Pancreas (tissue), 10 donors: ENCODE results near the gene TMEM255A. TPM values are rescaled to one million over a fixed set of nuclear protein-coding genes. Genes with fewer than 3 reads are reported as not detected.
A peak's percentile ranks its signal among the peaks of the same experiment; 100 is the strongest.

Source experiments
- ATAC-seq, 4 donors: fragments of 200-7000 bp; cut with Tn5 transposase; one replicate each; pipeline versions ENCODE4 v1.8.0 to v1.9.1; 2020; ENCODE audit warnings: mild to moderate bottlenecking in 4 of 4, moderate library complexity in 4 of 4
- DNase-seq, 6 donors: peaks; one replicate each; pipeline ENCODE4 v3.0.0-alpha.2; 2020
- FAIRE-seq: peaks from 2 replicates; lab custom pipeline; 2012; peaks lifted over from hg19 to GRCh38; lab: Jason Lieb, UNC
- H3K27ac ChIP-seq, 4 donors: fragments of 200-600 bp; sonication (generic); 1 replicate in 3 of 4; 2 replicates in 1 of 4; pipeline versions ENCODE4 v1.5.0 to v1.8.0; 2020
- H3K27me3 ChIP-seq, 4 donors: fragments of 200-600 bp; one replicate each; pipeline ENCODE4 v1.8.0; 2021
- H3K36me3 ChIP-seq, 3 donors: fragments of 200-600 bp; sonication (generic) in 1 of 3; one replicate each; pipeline versions ENCODE4 v1.5.0 to v1.8.0; 2020 to 2021
- H3K4me1 ChIP-seq, 3 donors: fragments of 200-600 bp; one replicate each; pipeline ENCODE4 v1.8.0; 2021
- H3K4me3 ChIP-seq, 4 donors: fragments of 200-600 bp; sonication (generic) in 2 of 4; one replicate each; pipeline versions ENCODE4 v1.5.0 to v1.8.0; 2020 to 2021
- H3K9me3 ChIP-seq, 4 donors: fragments of 200-600 bp; one replicate each; pipeline ENCODE4 v1.8.0; 2021
- CTCF ChIP-seq, 4 donors: fragments of 200-600 bp; sonication (generic) in 3 of 4; IDR thresholded peaks; one replicate each; pipeline versions ENCODE4 v1.5.0 to v1.8.0; 2021; ENCODE audit warnings: antibody characterized with exemption in 4 of 4
- WGBS, 2 donors: extraction: QIAGEN DNeasy Blood & Tissue Kit; methylation state at CpG; one replicate each; pipeline ENCODE4 v1.1.7; 2013; 5-methylcytosine and 5-hydroxymethylcytosine counted together
- intact Hi-C, 3 donors: fragments of 100-400 bp; cut with DNase I; formaldehyde crosslinking; loops; one replicate each; pipeline versions ENCODE4 v1.11.1 to v1.14.2; 2022
- polyA plus RNA-seq, 2 donors: library from polyadenylated mRNA; stranded (reverse); fragments of 200-250 nt; gene quantifications; one replicate each; pipeline ENCODE4 v1.2.3, GENCODE V29; 2013
- total RNA-seq, 6 donors: library from RNA; stranded (reverse); fragmentation: NEBNext Ultra II Directional in 4 of 6; extraction: Animal tissue kit (Norgen Biotek cat#: 25700) in 4 of 6; gene quantifications; one replicate each; pipeline versions ENCODE4 v1.2.1 to v1.2.4, GENCODE V29; 2021 to 2023
- donor health status: healthy with polysubstance abuse.
- donor health status: DM: no; HTN: no; CAD: no; lungs with moderate emphysema.
- donor health status: DM: no; HTN: no; CAD: no.
- donor health status: control.
- donor health status: control.
- donor health status: Bipolar disorder and iron deficiency.
- donor health status: DM: yes; HTN: yes; CAD: no.
- donor health status: DM: no; HTN: no; CAD: no.
- donor health status: DM: no; HTN: no; CAD: no.
- donor health status: DM: yes; HTN: yes; CAD: no.

Gene TMEM255A
- total and polyA plus RNA-seq, 8 donors, result 0.05 to 1.2 (median 0.37) TPM

- ATAC-seq (peak in 1 of 4 donors; percentile 46), FAIRE-seq (no peak), DNase-seq (no peak)
- no peaks in the 10 kb centered on the region for H3K9me3 ChIP-seq
- H3K4me3 ChIP-seq, result no peak overlapping the region
- TF ChIP-seq CTCF (IDR thresholded peaks at IDR 0.05), result no peak
- H3K36me3 ChIP-seq, result no peaks in the 10 kb centered on the region
- intact Hi-C loops, result no loop called here
- no peak overlapping the region for H3K27ac ChIP-seq
- H3K4me1 ChIP-seq, result no peaks in the 10 kb centered on the region
- 24 to 61% methylated on average over 1 of the region's 1 CpG for WGBS, 2 donors
- peaks cover 0 to under 1% (median 0%) of the 10 kb centered on the region in 4 donors for H3K27me3 ChIP-seq
Measured at GRCh38 chrX:120297923-120298322, 13.3 kb downstream of the TMEM255A start.

- FAIRE-seq, result no peak
Measured at GRCh38 chrX:120294651-120295050, 16.6 kb downstream of the TMEM255A start.

GRCh38 chrX:120293015-120293414, 18.2 kb downstream of the TMEM255A start:
- no peak overlapping the region for H3K4me3 ChIP-seq
- no peaks in the 10 kb centered on the region for H3K36me3 ChIP-seq
- ATAC-seq (no peak), FAIRE-seq (no peak), DNase-seq (no peak)
- WGBS, 2 donors, result 42 to 54% methylated on average over 2 of the region's 2 CpGs
- H3K27ac ChIP-seq, result no peak overlapping the region
- intact Hi-C loops, result no loop called here
- TF ChIP-seq CTCF (IDR thresholded peaks at IDR 0.05), result no peak
- no peaks in the 10 kb centered on the region for H3K4me1 ChIP-seq
- no peaks in the 10 kb centered on the region for H3K27me3 ChIP-seq
- no peaks in the 10 kb centered on the region for H3K9me3 ChIP-seq

More at GRCh38 chrX:120294651-120295050, 16.6 kb downstream of the TMEM255A start:
- Histone ChIP-seq H3K27ac (no peak overlapping the region), H3K36me3 (no peaks in the 10 kb centered on the region), H3K27me3 (no peaks in the 10 kb centered on the region), H3K9me3 (no peaks in the 10 kb centered on the region), H3K4me1 (no peaks in the 10 kb centered on the region), H3K4me3 (no peak overlapping the region)
- no peak for ATAC-seq
- intact Hi-C loops, result no loop called here
- no peak for DNase-seq
- TF ChIP-seq CTCF (IDR thresholded peaks at IDR 0.05), result no peak

GRCh38 chrX:120291211-120291610, 20.1 kb downstream of the TMEM255A start:
- H3K4me3 ChIP-seq, result no peak overlapping the region
- H3K9me3 ChIP-seq, result no peaks in the 10 kb centered on the region
- no peaks in the 10 kb centered on the region for H3K36me3 ChIP-seq
- no peak for TF ChIP-seq CTCF (IDR thresholded peaks at IDR 0.05)
- ATAC-seq (no peak), DNase-seq (no peak), FAIRE-seq (no peak)
- 75 to 90% methylated on average over 6 of the region's 6 CpGs for WGBS, 2 donors
- H3K27me3 ChIP-seq, result no peaks in the 10 kb centered on the region
- H3K4me1 ChIP-seq, result no peaks in the 10 kb centered on the region
- H3K27ac ChIP-seq, result no peak overlapping the region
- intact Hi-C loops, result no loop called here

GRCh38 chrX:120290107-120290506, 21.2 kb downstream of the TMEM255A start:
- FAIRE-seq (no peak), ATAC-seq (no peak), DNase-seq (no peak)
- H3K9me3 ChIP-seq, result no peaks in the 10 kb centered on the region
- no peak overlapping the region for H3K4me3 ChIP-seq
- intact Hi-C loops, result no loop called here
- no peak overlapping the region for H3K27ac ChIP-seq
- no peaks in the 10 kb centered on the region for H3K27me3 ChIP-seq
- H3K36me3 ChIP-seq, result no peaks in the 10 kb centered on the region
- no peaks in the 10 kb centered on the region for H3K4me1 ChIP-seq
- no peak for TF ChIP-seq CTCF (IDR thresholded peaks at IDR 0.05)
